Loucy (cell line): ENCODE results near the gene ZBTB48.

Experiments used
- H2AFZ ChIP-seq: fragments of 200-600 bp; sonication (generic); 2 replicates; pipeline ENCODE4 v1.6.0; 2016; ENCODE audit warnings: antibody characterized with exemption, mild to moderate bottlenecking, low read length, moderate library complexity
- H3F3A ChIP-seq: fragments of 200-600 bp; 2 replicates; pipeline ENCODE4 v1.6.0; 2016; ENCODE audit warnings: antibody characterized with exemption, low read depth, mild to moderate bottlenecking
- H3K27me3 ChIP-seq: fragments of 200-600 bp; sonication (generic); 2 replicates; pipeline ENCODE4 v1.6.1; 2014; ENCODE audit warnings: low read length, mild to moderate bottlenecking; ENCODE audit not compliant: insufficient read depth, poor library complexity, severe bottlenecking
- H3K36me3 ChIP-seq: fragments of 200-600 bp; sonication (generic); 2 replicates; pipeline ENCODE4 v1.6.1; 2016; ENCODE audit warnings: low read length; ENCODE audit not compliant: insufficient read depth
- H3K4me1 ChIP-seq: fragments of 200-600 bp; sonication (generic); 2 replicates; pipeline ENCODE4 v1.5.1; 2014; ENCODE audit warnings: low read length, mild to moderate bottlenecking; ENCODE audit not compliant: insufficient read depth, poor library complexity, severe bottlenecking
- H3K4me2 ChIP-seq: fragments of 200-600 bp; sonication (generic); 2 replicates; pipeline ENCODE4 v1.6.0; 2014; ENCODE audit warnings: antibody characterized with exemption, low read length, low read depth, mild to moderate bottlenecking; ENCODE audit not compliant: poor library complexity, severe bottlenecking
- H3K4me3 ChIP-seq: fragments of 200-600 bp; sonication (generic); 2 replicates; pipeline ENCODE4 v1.5.1; 2014; ENCODE audit warnings: low read length, mild to moderate bottlenecking, mixed read lengths; ENCODE audit not compliant: poor library complexity, severe bottlenecking
- H3K79me2 ChIP-seq: fragments of 200-600 bp; sonication (generic); 2 replicates; pipeline ENCODE4 v1.6.1; 2014; ENCODE audit warnings: low read length; ENCODE audit not compliant: insufficient read depth
- H3K9ac ChIP-seq: fragments of 200-600 bp; sonication (generic); 2 replicates; pipeline ENCODE4 v1.6.0; 2014; ENCODE audit warnings: mild to moderate bottlenecking, low read depth, low read length, moderate library complexity; ENCODE audit not compliant: poor library complexity, severe bottlenecking
- H3K9me2 ChIP-seq: fragments of 200-600 bp; sonication (generic); replicated peaks from 2 replicates; pipeline ENCODE4 v1.6.1; 2016; ENCODE audit warnings: low read depth, low read length, mixed read lengths
- H3K9me3 ChIP-seq: fragments of 200-600 bp; sonication (generic); 2 replicates; pipeline ENCODE4 v1.6.1; 2014; ENCODE audit warnings: mild to moderate bottlenecking, antibody characterized with exemption, low read length, low read depth; ENCODE audit not compliant: insufficient read depth
- H4K20me1 ChIP-seq: fragments of 200-600 bp; sonication (generic); 2 replicates; pipeline ENCODE4 v1.6.0; 2014; ENCODE audit warnings: antibody characterized with exemption, low read length, mild to moderate bottlenecking; ENCODE audit not compliant: insufficient read depth, poor library complexity, severe bottlenecking
- EZH2phosphoT487 ChIP-seq: fragments of 200-600 bp; IDR thresholded peaks from 2 replicates; pipeline ENCODE4 v1.6.1; 2018; ENCODE audit warnings: antibody characterized with exemption, mild to moderate bottlenecking, moderate library complexity, borderline replicate concordance
- TF ChIP-seq, protein P1 (sequence below): fragments of 200-600 bp; sonication (generic); conservative IDR thresholded peaks from 2 replicates; pipeline ENCODE4 v1.5.1; 2014; ENCODE audit warnings: mild to moderate bottlenecking, antibody characterized with exemption, low read length

Gene ZBTB48

DNA sequence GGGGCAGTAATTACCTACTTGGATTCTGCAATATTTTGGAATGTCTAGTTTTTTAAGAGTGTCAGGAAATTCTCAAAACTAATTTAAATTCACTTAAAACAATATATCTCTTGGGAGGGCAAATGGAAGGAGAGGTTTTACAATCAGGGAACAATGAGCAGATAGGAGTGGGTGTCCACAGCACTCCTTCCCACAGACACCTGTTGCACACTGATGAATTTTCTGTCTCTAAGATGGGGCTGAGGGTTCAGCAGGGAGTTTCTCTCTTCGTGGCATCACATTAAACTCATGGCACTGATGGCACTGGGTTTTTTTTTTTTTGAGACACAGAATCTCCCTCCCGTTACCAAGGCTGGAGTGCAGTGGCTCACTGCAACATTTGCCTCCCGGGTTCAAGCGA lies 39.3 kb downstream of the ZBTB48 start:
- TF ChIP-seq, protein P1, sequence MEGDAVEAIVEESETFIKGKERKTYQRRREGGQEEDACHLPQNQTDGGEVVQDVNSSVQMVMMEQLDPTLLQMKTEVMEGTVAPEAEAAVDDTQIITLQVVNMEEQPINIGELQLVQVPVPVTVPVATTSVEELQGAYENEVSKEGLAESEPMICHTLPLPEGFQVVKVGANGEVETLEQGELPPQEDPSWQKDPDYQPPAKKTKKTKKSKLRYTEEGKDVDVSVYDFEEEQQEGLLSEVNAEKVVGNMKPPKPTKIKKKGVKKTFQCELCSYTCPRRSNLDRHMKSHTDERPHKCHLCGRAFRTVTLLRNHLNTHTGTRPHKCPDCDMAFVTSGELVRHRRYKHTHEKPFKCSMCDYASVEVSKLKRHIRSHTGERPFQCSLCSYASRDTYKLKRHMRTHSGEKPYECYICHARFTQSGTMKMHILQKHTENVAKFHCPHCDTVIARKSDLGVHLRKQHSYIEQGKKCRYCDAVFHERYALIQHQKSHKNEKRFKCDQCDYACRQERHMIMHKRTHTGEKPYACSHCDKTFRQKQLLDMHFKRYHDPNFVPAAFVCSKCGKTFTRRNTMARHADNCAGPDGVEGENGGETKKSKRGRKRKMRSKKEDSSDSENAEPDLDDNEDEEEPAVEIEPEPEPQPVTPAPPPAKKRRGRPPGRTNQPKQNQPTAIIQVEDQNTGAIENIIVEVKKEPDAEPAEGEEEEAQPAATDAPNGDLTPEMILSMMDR = no peak
- no peak for TF ChIP-seq EZH2phosphoT487
- H3K9ac ChIP-seq = no peak overlapping the region
- peaks cover under 1% of the 10 kb centered on the region for H3K27me3 ChIP-seq
- peaks cover 32% of the 10 kb centered on the region for H4K20me1 ChIP-seq
- H3F3A ChIP-seq = peaks cover 3% of the 10 kb centered on the region; the same call in 1 of the 2 replicates
- H3K36me3 ChIP-seq = peaks cover 49% of the 10 kb centered on the region; the same call in 1 of the 2 replicates
- no peaks in the 10 kb centered on the region for H3K9me2 ChIP-seq
- H3K9me3 ChIP-seq = no peaks in the 10 kb centered on the region
- H3K79me2 ChIP-seq = peaks cover 72% of the 10 kb centered on the region
- no peak overlapping the region for H3K4me2 ChIP-seq
- no peaks in the 10 kb centered on the region for H3K4me1 ChIP-seq
- no peak overlapping the region for H2AFZ ChIP-seq
- no peak overlapping the region for H3K4me3 ChIP-seq

DNA sequence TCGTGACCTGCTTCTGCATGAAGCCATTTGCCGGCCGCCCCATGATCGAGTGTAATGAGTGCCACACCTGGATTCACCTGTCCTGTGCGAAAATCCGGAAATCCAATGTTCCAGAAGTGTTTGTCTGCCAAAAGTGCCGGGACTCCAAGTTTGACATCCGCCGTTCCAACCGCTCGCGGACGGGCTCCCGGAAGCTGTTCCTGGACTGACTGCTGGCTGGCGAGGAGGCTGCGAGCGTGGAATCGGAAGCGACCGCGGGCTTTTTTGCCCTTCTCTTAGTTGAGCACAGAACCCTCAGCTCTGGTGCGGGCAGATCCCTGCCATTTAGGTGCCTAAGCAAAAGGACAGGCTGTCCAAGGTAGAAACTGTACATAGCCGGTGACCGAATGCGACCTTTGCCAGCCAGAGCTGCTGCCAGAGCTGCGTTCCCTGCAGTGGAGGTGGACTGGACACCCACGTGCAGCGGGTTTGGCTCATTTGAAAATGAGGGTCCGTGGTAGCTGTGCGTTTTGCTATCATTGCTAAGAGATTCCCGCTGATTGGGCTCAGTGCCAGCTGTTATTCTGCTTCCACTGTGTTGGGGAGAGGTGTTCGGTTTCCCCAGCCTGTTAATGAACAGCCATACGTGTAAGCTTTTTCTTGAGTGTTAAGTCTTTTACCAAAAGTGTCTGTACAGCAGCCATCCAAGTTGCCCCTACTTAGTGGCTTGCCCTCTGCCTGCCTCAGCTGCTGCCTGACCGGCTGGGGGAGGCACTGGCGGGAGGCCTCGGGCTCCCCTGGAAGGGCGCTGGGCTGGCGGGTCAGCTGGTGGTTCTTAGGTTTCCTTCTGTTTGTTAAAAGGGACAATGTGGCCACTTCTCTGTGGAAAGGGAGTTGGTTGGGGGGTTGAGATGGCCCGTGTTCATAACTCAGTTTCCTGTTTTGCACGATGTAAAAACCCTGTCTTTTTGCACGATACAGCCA lies 41.9 kb downstream of the ZBTB48 start:
- H2AFZ ChIP-seq = no peak overlapping the region
- no peak overlapping the region for H3K4me3 ChIP-seq
- H3K9ac ChIP-seq = no peak overlapping the region
- peaks cover 28% of the 10 kb centered on the region for H4K20me1 ChIP-seq
- peaks cover 6% of the 10 kb centered on the region for H3K4me1 ChIP-seq
- no peaks in the 10 kb centered on the region for H3K9me3 ChIP-seq
- peaks cover 74% of the 10 kb centered on the region for H3K79me2 ChIP-seq
- H3K4me2 ChIP-seq = no peak overlapping the region
- H3K36me3 ChIP-seq = peaks cover 50% of the 10 kb centered on the region; the same call in 1 of the 2 replicates
- no peaks in the 10 kb centered on the region for H3K9me2 ChIP-seq
- TF ChIP-seq EZH2phosphoT487 = no peak
- TF ChIP-seq, protein P1 = no peak
- H3K27me3 ChIP-seq = no peaks in the 10 kb centered on the region
- peaks cover 3% of the 10 kb centered on the region; the same call in 1 of the 2 replicates for H3F3A ChIP-seq

DNA sequence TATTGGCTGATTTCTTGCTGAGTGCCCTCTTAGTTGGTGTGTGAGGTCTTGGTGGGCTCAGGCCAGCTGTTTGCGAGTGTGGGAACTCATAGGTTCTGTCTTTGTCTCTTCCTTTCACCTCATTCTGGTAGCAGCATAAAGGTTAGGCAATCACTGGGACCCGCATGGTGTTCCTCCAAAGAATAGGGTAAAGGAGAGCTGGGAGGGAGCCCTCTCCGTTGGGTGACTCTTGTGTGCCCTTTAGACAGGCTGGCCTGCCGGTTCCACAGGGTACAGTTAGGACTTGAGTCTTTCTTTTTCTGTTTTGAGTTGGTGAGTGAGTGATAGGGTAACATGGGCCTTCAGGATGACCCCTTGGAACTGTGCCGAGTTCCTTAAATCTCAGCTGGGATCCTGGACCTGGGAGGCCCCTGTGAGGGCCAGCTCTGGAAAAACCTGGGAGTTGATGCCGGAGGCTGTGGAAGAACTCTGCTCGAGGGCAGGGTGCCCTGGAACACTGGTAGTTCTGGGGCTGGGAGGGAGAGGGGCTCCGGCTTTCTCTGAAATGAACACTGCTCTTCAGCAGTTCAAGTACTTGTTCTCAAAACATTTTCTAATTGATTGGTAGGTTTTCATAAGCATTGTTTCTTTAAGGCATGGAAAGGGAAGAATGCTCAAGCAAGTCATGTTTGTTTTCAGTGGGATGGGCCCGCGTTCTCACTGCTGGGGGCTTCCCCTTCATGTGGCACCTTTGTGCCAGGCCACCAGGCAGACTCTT lies 42.8 kb downstream of the ZBTB48 start:
- no peaks in the 10 kb centered on the region for H3K9me3 ChIP-seq
- H3K4me1 ChIP-seq = peaks cover 15% of the 10 kb centered on the region
- H3K79me2 ChIP-seq = peaks cover 74% of the 10 kb centered on the region
- no peak overlapping the region for H3K4me3 ChIP-seq
- H4K20me1 ChIP-seq = peaks cover 20% of the 10 kb centered on the region
- TF ChIP-seq, protein P1 = no peak
- no peak for TF ChIP-seq EZH2phosphoT487
- no peak overlapping the region for H2AFZ ChIP-seq
- H3K4me2 ChIP-seq = no peak overlapping the region
- H3K9me2 ChIP-seq = no peaks in the 10 kb centered on the region
- peaks cover 48% of the 10 kb centered on the region; the same call in 1 of the 2 replicates for H3K36me3 ChIP-seq
- no peak overlapping the region for H3K9ac ChIP-seq
- H3K27me3 ChIP-seq = no peaks in the 10 kb centered on the region
- peaks cover 3% of the 10 kb centered on the region; the same call in 1 of the 2 replicates for H3F3A ChIP-seq
